ENCODE measurements around the gene ARL2. TPM values are rescaled to one million over a fixed set of nuclear protein-coding genes. Genes with fewer than 3 reads are reported as not detected.

ARL2 gene
- total RNA-seq, 4 donors from 2014 or later, result 90.8 to 165 (median 131) TPM

GRCh38 chr11:65060913-65061408 lies 47.0 kb downstream of the ARL2 start:
- TF ChIP-seq, protein P1, sequence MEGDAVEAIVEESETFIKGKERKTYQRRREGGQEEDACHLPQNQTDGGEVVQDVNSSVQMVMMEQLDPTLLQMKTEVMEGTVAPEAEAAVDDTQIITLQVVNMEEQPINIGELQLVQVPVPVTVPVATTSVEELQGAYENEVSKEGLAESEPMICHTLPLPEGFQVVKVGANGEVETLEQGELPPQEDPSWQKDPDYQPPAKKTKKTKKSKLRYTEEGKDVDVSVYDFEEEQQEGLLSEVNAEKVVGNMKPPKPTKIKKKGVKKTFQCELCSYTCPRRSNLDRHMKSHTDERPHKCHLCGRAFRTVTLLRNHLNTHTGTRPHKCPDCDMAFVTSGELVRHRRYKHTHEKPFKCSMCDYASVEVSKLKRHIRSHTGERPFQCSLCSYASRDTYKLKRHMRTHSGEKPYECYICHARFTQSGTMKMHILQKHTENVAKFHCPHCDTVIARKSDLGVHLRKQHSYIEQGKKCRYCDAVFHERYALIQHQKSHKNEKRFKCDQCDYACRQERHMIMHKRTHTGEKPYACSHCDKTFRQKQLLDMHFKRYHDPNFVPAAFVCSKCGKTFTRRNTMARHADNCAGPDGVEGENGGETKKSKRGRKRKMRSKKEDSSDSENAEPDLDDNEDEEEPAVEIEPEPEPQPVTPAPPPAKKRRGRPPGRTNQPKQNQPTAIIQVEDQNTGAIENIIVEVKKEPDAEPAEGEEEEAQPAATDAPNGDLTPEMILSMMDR (IDR thresholded peaks at IDR 0.05; ENCODE audit: low read depth), result no peak

GRCh38 chr11:65063532-65063931 lies 49.6 kb downstream of the ARL2 start:
- TF ChIP-seq, protein P1 (IDR thresholded peaks at IDR 0.05; ENCODE audit: low read depth), result no peak

- TF ChIP-seq, protein P1 (IDR thresholded peaks at IDR 0.05; ENCODE audit: low read depth), result no peak
Observed at GRCh38 chr11:65064847-65065240, 50.9 kb downstream of the ARL2 start.

DNA sequence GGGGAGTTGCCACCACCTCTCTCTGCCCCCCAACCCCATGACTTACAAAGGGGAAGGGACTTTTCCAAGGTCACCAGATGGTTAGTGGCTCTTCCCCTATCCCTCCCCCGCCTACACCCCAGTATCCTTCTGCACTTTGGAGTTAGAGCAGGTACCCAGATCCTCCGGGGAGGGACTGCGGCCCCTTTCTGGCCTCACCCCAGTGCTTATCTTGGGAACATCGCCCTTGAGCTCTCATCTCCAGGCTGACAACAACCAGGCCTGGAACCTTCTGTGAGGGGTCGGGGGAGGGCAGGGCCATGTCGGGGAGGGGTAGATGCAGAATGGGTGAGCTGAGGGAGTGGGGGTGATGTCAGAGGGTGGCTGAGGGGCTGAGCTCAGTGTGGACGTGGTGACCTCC lies 51.9 kb downstream of the ARL2 start:
- TF ChIP-seq, protein P1 (IDR thresholded peaks at IDR 0.05; ENCODE audit: low read depth), result no peak

DNA sequence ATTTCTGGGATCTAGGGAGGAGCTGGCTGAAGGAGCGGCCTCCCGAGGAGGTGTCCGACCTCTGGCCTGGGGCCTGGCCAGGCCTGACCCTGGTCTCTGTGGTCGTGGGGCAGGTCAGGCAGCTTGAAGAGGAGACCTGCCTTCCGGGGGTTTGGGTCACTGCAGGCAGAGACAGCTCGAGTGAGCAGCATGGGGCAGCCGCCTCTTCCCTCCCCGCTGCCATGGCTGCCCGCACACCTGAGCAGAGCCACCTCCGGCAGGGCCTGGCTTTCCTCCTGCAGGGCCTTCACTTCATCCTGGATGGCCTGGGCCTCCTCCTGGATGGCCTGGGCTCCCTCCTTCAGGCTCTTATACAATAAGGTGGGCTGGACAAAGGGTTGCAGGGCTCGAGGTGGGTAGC lies 52.4 kb downstream of the ARL2 start:
- TF ChIP-seq, protein P1 (IDR thresholded peaks at IDR 0.05; ENCODE audit: low read depth), result no peak

DNA sequence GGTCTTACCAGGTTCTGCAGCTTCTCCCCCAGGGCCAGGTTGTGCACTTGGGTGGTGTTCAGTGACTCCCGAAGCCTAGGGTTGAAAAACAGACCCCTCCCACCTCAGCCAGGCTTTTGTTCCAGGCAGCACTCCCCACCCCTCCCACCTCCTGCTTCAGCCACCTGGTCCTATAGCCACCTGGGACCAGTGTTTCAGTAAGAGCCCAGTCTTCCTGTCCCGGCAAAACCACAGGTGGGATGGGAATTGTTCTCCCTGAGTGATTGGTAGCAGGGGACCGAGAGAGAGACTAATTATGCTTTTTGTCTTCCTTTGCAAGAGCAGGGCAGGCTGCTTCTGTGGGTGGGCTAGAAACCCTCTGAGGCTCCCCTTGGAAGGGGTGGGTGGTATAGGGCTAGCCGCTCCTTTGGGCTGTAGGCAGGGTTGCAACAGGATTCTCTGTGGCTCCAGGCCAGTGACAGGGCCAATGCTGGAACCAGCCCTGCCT lies 52.9 kb downstream of the ARL2 start:
- TF ChIP-seq, protein P1 (IDR thresholded peaks at IDR 0.05; ENCODE audit: low read depth), result no peak

- TF ChIP-seq, protein P1 (IDR thresholded peaks at IDR 0.05; ENCODE audit: low read depth), result no peak
Observed at GRCh38 chr11:65067446-65067845, 53.5 kb downstream of the ARL2 start.

Data from subcutaneous adipose tissue (tissue), 4 donors.